Skeletal muscle tissue (tissue), 4 donors: ENCODE results near the gene TKT. TPM values are rescaled to one million over a fixed set of nuclear protein-coding genes. Genes with fewer than 3 reads are reported as not detected.
"Not testable (repeated sequence)": the region's sequence is repeated elsewhere in the genome, so short reads cannot be mapped to it uniquely, and the experiment has no call there.

Source experiments
- H3K27ac ChIP-seq: one replicate; pipeline ENCODE4 v1.7.0; 2013; ENCODE audit warnings: mild to moderate bottlenecking, low read depth, low read length, inconsistent platforms
- H3K27me3 ChIP-seq, 3 donors: one replicate each; pipeline ENCODE4 v1.7.0; 2013; ENCODE audit warnings: low read length in 3 of 3; ENCODE audit not compliant: control insufficient read depth in 3 of 3, insufficient read depth in 3 of 3
- H3K36me3 ChIP-seq, 3 donors: one replicate each; pipeline ENCODE4 v1.7.0; 2013; ENCODE audit warnings: low read length in 3 of 3; ENCODE audit not compliant: control insufficient read depth in 3 of 3, insufficient read depth in 3 of 3
- H3K4me1 ChIP-seq, 3 donors: one replicate each; pipeline ENCODE4 v1.7.0; 2013; ENCODE audit warnings: low read length in 3 of 3, mild to moderate bottlenecking in 3 of 3; ENCODE audit not compliant: control insufficient read depth in 3 of 3, insufficient read depth in 3 of 3
- H3K4me3 ChIP-seq, 3 donors: one replicate each; pipeline ENCODE4 v1.7.0; 2013; ENCODE audit warnings: low read length in 3 of 3
- H3K9ac ChIP-seq, 3 donors: one replicate each; pipeline ENCODE4 v1.7.0; 2013; ENCODE audit warnings: low read length in 3 of 3, mild to moderate bottlenecking in 3 of 3, moderate library complexity in 2 of 3, low read depth in 1 of 3
- H3K9me3 ChIP-seq, 3 donors: one replicate each; pipeline ENCODE4 v1.7.0; 2013; ENCODE audit warnings: low read length in 3 of 3; ENCODE audit not compliant: control insufficient read depth in 3 of 3
- total RNA-seq: library from RNA; depleted of rRNA; stranded (reverse); fragments of >200 nt; gene quantifications from one replicate; pipeline ENCODE4 v1.2.3, GENCODE V29; 2014
- donor health status: Osteomylitis.

The TKT gene
- total RNA-seq, 1 donor from 2014 or later = 67.8 TPM

GRCh38 chr3:53282581-53282980 lies 26.8 kb upstream of the TKT start:
- Histone ChIP-seq H3K4me3 (no peak overlapping the region), H3K9ac (no peak overlapping the region), H3K4me1 (no peaks in the 10 kb centered on the region), H3K27ac (no peak overlapping the region), H3K36me3 (peaks cover 12 to 41% (median 34%) of the 10 kb centered on the region in 3 donors), H3K27me3 (no peaks in the 10 kb centered on the region), H3K9me3 (no peaks in the 10 kb centered on the region)

DNA sequence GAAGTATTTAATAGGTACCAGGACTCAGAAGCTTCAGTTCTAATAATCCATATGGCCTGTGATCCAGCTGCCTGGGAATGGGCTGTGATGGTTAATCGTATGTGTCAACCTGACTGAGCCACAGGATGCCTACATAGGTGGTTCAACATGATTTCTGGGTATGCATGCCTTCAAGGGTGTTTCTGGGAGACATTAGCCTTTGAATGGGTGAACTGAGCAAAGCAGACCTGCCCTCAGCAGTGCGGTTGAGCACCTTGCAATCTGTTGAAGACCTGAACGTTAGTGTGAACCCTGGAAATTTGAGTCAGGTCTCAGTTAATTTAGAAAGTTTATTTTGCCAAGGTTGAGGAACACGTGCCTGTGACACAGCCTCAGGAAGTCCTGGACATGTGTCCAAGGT lies 22.8 kb upstream of the TKT start:
- no peak overlapping the region for H3K4me3 ChIP-seq
- H3K9me3 ChIP-seq = no peaks in the 10 kb centered on the region
- H3K4me1 ChIP-seq = no peaks in the 10 kb centered on the region
- H3K27me3 ChIP-seq = no peaks in the 10 kb centered on the region
- no peak overlapping the region for H3K9ac ChIP-seq
- no peak overlapping the region for H3K27ac ChIP-seq
- H3K36me3 ChIP-seq = peaks cover 0 to 12% (median under 1%) of the 10 kb centered on the region in 3 donors

DNA sequence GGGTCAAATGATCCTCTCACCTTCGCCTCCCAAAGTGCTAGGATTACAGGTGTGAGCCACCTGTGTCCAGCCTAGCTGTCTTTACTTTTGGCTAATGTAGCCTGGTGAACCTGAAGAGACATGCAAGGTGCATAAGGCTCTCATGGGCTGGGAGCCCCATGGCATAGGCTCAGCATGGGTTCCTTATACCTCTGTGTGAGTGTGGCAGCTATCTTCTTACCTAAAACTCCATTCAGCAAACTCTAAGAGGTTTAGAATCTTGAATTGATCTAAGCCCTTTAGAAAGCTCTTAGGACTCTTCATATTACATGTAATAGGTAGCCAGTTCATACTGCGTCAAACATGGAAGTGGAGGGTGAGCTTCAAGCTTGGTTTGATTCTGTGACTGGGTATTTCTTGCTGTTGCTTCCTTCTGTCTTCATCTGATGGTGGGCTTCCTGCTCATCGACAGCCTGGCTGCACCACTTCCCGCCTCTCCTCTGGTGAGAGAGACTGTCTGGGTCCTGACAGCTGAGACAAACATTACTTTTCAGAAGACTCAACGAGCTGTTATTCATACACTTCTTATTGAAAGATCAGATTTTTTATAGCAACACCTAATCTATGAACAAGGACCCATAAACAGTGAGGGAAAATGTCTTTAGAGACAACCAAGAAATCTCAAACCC lies 19.2 kb upstream of the TKT start:
- Histone ChIP-seq H3K27me3 (no peaks in the 10 kb centered on the region), H3K36me3 (no peaks in the 10 kb centered on the region), H3K9me3 (no peaks in the 10 kb centered on the region), H3K9ac (no peak overlapping the region), H3K4me3 (no peak overlapping the region), H3K4me1 (peaks cover 4 to 8% (median 4%) of the 10 kb centered on the region in 3 donors), H3K27ac (no peak overlapping the region)

DNA sequence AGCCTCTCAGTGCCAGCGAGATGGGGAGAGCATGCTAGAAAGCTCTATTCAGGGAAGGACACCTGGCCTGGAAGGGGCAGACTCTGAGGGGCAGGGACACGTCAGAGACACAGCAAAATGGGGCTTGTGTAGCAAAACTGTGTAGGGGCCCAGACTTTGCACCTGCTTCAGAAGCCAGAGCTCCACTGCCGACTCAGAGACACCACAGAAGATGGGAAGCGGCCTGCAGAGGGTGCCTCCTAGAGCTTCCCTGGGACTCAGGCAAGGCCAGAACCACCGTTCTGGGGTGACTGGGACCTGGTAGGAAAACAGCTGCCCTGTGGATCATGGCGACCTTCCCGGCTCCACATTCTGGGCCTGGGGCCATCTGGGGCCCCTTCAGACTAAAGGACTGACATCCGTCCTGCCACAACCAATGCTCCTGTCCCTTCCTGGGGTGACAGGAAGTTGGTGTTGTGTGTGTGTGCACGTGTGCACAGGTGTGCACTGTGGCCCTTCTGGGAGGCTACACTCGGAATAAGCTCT lies 17.4 kb upstream of the TKT start:
- Histone ChIP-seq H3K27me3 (no peaks in the 10 kb centered on the region), H3K9ac (no peak overlapping the region), H3K36me3 (no peaks in the 10 kb centered on the region), H3K9me3 (no peaks in the 10 kb centered on the region), H3K27ac (no peak overlapping the region), H3K4me3 (no peak overlapping the region), H3K4me1 (peaks cover 8 to 15% (median 8%) of the 10 kb centered on the region in 3 donors)

DNA sequence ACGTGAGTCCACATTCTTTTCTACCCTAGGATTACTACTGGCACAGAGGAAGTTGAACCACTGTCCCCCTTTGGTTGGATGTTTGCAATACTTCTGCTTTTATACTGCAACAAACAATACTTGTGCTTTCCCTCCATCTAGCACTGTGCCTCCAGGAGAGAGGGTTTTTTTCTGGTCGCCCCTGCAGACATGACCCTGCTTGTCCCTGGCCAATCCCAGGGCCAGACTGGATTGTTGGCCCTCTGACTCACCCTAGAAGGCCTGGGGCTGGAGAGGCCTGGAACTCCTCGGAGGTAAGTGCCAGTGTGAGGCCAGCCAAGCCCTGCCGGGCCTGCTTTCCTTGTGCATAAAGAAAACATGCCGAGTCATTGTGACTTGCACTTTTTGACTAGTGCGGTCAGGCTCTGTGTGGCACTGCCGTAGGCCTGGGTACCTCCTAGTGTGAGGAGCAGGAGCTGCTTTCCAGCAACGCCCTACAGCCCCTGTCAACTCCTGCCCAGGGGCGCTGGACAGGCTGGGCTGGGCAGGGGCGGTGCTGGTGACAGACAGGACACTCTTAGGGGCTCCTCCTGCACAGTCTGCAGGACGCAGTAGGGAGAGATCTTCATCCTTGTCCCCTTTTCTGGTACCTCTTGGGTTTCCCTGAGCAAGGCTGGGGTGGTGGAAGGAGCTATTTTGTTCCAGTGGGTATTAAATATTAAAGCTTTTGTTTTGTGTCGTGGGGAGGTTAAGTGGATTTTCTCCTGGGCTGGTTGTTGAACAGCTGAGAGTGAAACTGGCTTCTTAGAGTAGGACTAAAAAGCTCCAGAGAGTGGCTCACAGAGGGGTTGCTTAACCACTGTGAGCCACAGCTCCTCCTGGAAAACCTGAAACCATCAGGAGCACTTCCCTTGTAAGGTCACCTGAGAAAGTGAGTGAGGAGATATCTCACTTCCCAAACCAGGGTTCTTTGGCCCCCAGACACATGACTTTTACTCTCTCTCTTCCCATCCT lies 14.4 kb upstream of the TKT start:
- H3K27me3 ChIP-seq = no peaks in the 10 kb centered on the region
- H3K27ac ChIP-seq = peak overlapping the region; percentile 81
- no peaks in the 10 kb centered on the region for H3K9me3 ChIP-seq
- peak overlapping the region in 2 of 3 donors; percentile 14 to 19 for H3K4me3 ChIP-seq
- H3K9ac ChIP-seq = peak overlapping the region; percentile 43 to 74 (median 50)
- peaks cover 10 to 16% (median 10%) of the 10 kb centered on the region in 3 donors for H3K4me1 ChIP-seq
- no peaks in the 10 kb centered on the region for H3K36me3 ChIP-seq

DNA sequence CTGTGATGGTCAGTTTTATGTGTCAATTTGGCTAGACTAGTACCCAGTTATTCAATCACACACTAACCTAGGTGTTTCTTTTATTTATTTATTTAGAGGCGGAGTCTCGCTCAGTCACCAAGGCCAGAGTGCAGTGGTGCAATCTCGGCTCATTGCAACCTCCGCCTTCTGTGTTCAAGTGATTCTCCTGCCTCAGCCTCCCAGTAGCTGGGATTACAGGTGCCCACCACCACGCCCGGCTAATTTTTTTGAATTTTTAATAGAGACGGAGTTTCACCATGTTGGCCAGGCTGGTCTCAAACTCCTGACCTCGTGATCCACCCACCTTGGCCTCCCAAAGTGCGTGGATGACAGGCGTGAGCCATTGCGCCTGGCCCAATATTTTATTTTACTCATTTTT lies 13.4 kb upstream of the TKT start:
- not testable (repeated sequence) for H3K4me3 ChIP-seq, H3K9me3 ChIP-seq, H3K9ac ChIP-seq, H3K36me3 ChIP-seq, H3K27me3 ChIP-seq
- Histone ChIP-seq H3K4me1 (peaks cover 17 to 26% (median 17%) of the 10 kb centered on the region in 3 donors), H3K27ac (peak overlapping the region; percentile 81)

DNA sequence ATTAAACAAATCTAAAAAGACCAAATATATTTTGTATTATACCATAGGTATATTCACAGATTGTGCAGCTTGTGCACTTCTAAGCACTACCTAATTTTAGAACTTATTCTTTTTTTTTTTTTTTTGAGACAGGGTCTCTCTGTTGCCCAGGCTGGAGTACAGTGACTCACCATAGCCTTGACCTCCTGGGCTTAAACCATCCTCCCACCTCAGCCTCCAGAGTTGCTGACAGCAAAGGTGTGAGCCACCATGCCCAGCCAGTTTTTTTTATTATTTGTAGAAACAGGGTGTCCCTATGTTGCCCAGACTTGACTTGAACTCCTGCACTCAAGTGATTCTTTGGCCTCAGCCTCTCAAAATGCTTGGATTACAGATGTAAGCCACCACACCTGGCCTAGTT lies 11.9 kb upstream of the TKT start:
- Histone ChIP-seq H3K4me1 (peaks cover 17 to 27% (median 17%) of the 10 kb centered on the region in 3 donors), H3K9ac (no peak overlapping the region), H3K36me3 (no peaks in the 10 kb centered on the region), H3K9me3 (no peaks in the 10 kb centered on the region), H3K27me3 (no peaks in the 10 kb centered on the region), H3K4me3 (no peak overlapping the region), H3K27ac (no peak overlapping the region)

- Histone ChIP-seq H3K4me1 (peaks cover 18 to 23% (median 20%) of the 10 kb centered on the region in 3 donors), H3K9ac (no peak overlapping the region), H3K36me3 (no peaks in the 10 kb centered on the region), H3K9me3 (no peaks in the 10 kb centered on the region), H3K27ac (no peak overlapping the region), H3K4me3 (no peak overlapping the region), H3K27me3 (no peaks in the 10 kb centered on the region)
Measured at GRCh38 chr3:53264718-53265117, 8.9 kb upstream of the TKT start.

DNA sequence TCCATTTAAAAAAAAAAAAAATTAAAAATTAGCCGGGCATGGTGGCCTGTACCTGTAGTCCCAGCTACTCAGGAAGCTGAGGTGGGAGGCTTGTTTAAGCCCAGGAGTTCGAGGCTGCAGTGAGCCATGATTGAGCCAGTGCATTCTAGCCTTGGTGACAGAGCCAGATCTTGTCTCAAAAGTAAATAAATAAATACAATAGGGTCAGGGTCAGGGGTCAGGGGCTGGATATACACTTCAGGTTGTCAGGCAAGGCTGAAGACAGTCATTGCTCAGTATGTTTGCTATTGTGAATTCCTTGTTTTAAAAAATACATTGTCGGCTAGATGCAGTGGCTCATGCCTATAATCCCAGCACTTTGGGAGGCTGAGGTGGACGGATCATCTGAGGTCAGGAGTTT lies 8.1 kb upstream of the TKT start:
- peaks cover 23 to 25% (median 25%) of the 10 kb centered on the region in 3 donors for H3K4me1 ChIP-seq
- no peak overlapping the region for H3K27ac ChIP-seq
- H3K27me3 ChIP-seq = no peaks in the 10 kb centered on the region
- no peaks in the 10 kb centered on the region for H3K9me3 ChIP-seq
- no peaks in the 10 kb centered on the region for H3K36me3 ChIP-seq
- H3K4me3 ChIP-seq = no peak overlapping the region
- H3K9ac ChIP-seq = no peak overlapping the region

GRCh38 chr3:53261712-53262111 lies 5.9 kb upstream of the TKT start:
- Histone ChIP-seq H3K4me1 (peaks cover 23 to 25% (median 25%) of the 10 kb centered on the region in 3 donors), H3K9me3 (no peaks in the 10 kb centered on the region), H3K4me3 (no peak overlapping the region), H3K36me3 (no peaks in the 10 kb centered on the region), H3K27ac (no peak overlapping the region), H3K9ac (no peak overlapping the region), H3K27me3 (no peaks in the 10 kb centered on the region)
